Erythroblast (primary cell): ENCODE data around the gene AMBRA1.

ENCODE experiments used
- DNase-seq, 2 experiments: peaks; one replicate each; lab custom pipeline; 2025; lab: John Stamatoyannopoulos, UW
- GATA1 ChIP-seq: IDR thresholded peaks from 2 replicates; pipeline ENCODE4 v1.6.1; 2011; ENCODE audit warnings: low read depth, mild to moderate bottlenecking, control low read depth, low read length, moderate library complexity
- POLR2A ChIP-seq: IDR thresholded peaks from 2 replicates; pipeline ENCODE4 v1.6.1; 2011; ENCODE audit warnings: mild to moderate bottlenecking, low read length

Gene AMBRA1

DNA sequence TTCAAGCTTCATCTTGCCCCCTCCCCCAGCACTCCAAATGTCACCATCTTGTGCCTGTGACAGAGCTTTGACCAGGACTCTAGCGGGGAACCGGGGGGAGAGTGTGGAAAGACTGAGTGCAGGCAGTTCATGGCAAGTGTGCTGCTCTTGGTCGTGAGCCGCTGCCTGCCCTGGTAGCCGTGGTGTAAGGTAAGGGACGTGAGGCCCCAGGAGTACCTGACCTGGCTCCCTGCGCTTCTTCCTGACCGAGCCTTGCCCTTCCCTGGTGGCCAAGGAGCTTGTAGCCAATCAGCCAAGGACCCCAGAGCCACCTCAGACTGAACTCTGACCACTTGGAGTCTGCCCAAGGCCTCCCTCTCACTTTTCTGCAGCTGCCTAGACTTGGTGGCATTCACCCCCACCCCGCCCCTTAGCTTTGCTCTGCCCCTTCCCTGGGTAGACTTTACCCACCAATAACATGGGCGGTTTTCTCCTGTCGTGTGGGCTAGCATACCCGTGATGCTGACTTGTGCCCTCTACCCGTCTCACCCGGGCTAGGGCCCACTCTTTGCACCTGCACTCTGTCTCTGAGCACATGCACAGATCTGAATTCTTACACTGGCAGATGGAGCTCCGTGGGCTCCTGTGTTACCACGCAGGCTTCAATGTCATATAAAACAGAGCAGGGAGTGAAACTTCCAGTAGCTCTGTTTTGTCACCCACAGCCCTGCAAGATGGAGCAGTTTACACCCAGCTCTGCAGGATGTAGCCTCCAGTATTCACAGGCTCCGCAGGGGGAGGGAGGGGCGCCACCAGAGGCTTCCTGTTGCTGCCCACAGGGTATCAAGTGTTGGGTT lies 245.0 kb downstream of the AMBRA1 start:
- DNase-seq, result peak in 1 of 2 experiments; percentile 21
- no peak for TF ChIP-seq POLR2A
- no peak for TF ChIP-seq GATA1

DNA sequence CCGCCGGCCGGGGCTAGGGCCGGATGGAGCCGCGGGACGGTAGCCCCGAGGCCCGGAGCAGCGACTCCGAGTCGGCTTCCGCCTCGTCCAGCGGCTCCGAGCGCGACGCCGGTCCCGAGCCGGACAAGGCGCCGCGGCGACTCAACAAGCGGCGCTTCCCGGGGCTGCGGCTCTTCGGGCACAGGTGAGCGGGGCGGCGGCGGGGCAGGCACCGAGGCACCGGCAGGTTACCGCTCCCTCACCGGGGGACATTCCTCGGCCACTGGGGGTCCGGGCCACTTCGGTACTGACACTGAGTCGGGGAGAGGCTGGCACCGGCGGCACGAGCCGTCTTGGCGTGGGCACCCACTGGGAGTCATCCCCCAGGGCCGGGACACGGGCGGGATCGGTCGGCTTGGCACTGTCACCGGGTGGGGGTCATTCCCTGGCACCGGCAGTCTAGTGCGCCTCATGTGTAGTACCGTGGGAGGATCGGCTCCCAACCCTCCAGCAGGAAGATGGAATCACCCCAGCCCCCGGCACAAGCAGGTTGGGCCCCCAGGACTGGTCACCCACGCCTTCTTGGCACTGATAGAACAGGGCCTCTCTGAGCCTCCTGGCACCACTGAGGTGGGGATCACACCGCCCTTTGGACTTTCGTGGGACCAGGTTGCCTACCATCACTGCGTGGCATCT lies 246.0 kb downstream of the AMBRA1 start:
- peak; percentile 35 to 58 for DNase-seq
- TF ChIP-seq GATA1 (no peak), POLR2A (no peak)

GRCh38 chr11:46346886-46347636 lies 246.8 kb downstream of the AMBRA1 start, which contains the start of gene DGKZ:
Gene DGKZ (plus strand): TSS chr11:46347463. CDS start chr11:46347660, 197 bp downstream.
- peak; percentile 92 to 97 for DNase-seq
- TF ChIP-seq GATA1, result no peak
- no peak for TF ChIP-seq POLR2A
